Neuron (in vitro differentiated cells): ENCODE results near the gene COPB1.

Experiments used
- H2AFZ ChIP-seq: one replicate; pipeline ENCODE4 v1.6.1; 2013; ENCODE audit warnings: low read depth, mild to moderate bottlenecking, inconsistent platforms, low read length, moderate library complexity
- H3K27me3 ChIP-seq: one replicate; pipeline ENCODE4 v1.6.1; 2013; ENCODE audit warnings: low read length; ENCODE audit not compliant: insufficient read depth
- H3K36me3 ChIP-seq: one replicate; pipeline ENCODE4 v1.6.1; 2013; ENCODE audit warnings: low read length; ENCODE audit not compliant: insufficient read depth
- H3K4me1 ChIP-seq: one replicate; pipeline ENCODE4 v1.6.1; 2013; ENCODE audit warnings: low read length; ENCODE audit not compliant: insufficient read depth
- H3K4me3 ChIP-seq: 2 replicates; pipeline ENCODE4 v1.5.1; 2013; ENCODE audit warnings: mild to moderate bottlenecking, low read length, moderate library complexity
- H3K9me3 ChIP-seq: one replicate; pipeline ENCODE4 v1.6.1; 2013; ENCODE audit warnings: low read length

The COPB1 gene

GRCh38 chr11:14445542-14446530 is 53.8 kb downstream of the COPB1 start:
- H3K4me3 ChIP-seq: no peak overlapping the region

GRCh38 chr11:14444441-14445189 is 55.0 kb downstream of the COPB1 start:
- no peaks in the 10 kb centered on the region for H3K4me1 ChIP-seq
- H2AFZ ChIP-seq: no peak overlapping the region
- H3K36me3 ChIP-seq: no peaks in the 10 kb centered on the region
- no peaks in the 10 kb centered on the region for H3K9me3 ChIP-seq
- H3K4me3 ChIP-seq: no peak overlapping the region
- H3K27me3 ChIP-seq: no peaks in the 10 kb centered on the region

More at GRCh38 chr11:14445542-14446530, 53.8 kb downstream of the COPB1 start:
- no peaks in the 10 kb centered on the region for H3K27me3 ChIP-seq
- no peaks in the 10 kb centered on the region for H3K9me3 ChIP-seq
- no peaks in the 10 kb centered on the region for H3K4me1 ChIP-seq
- no peak overlapping the region for H2AFZ ChIP-seq
- no peaks in the 10 kb centered on the region for H3K36me3 ChIP-seq

GRCh38 chr11:14443638-14444037 is 56.0 kb downstream of the COPB1 start:
- no peaks in the 10 kb centered on the region for H3K9me3 ChIP-seq
- H3K36me3 ChIP-seq: no peaks in the 10 kb centered on the region
- no peak overlapping the region for H2AFZ ChIP-seq
- no peaks in the 10 kb centered on the region for H3K4me1 ChIP-seq
- H3K4me3 ChIP-seq: no peak overlapping the region
- H3K27me3 ChIP-seq: no peaks in the 10 kb centered on the region

- no peaks in the 10 kb centered on the region for H3K36me3 ChIP-seq
- H3K4me3 ChIP-seq: no peak overlapping the region
- no peaks in the 10 kb centered on the region for H3K27me3 ChIP-seq
- H3K9me3 ChIP-seq: no peaks in the 10 kb centered on the region
- no peak overlapping the region for H2AFZ ChIP-seq
- no peaks in the 10 kb centered on the region for H3K4me1 ChIP-seq
These were observed 63.7 kb downstream of the COPB1 start for GRCh38 chr11:14435717-14436512.

- Histone ChIP-seq H3K9me3 (no peaks in the 10 kb centered on the region), H2AFZ (no peak overlapping the region), H3K4me1 (peaks cover 18% of the 10 kb centered on the region), H3K27me3 (no peaks in the 10 kb centered on the region), H3K36me3 (no peaks in the 10 kb centered on the region), H3K4me3 (no peak overlapping the region)
These were observed 74.0 kb downstream of the COPB1 start for GRCh38 chr11:14425621-14426020.

GRCh38 chr11:14424096-14424495 is 75.5 kb downstream of the COPB1 start:
- H3K9me3 ChIP-seq: no peaks in the 10 kb centered on the region
- H3K27me3 ChIP-seq: no peaks in the 10 kb centered on the region
- H3K36me3 ChIP-seq: no peaks in the 10 kb centered on the region
- H2AFZ ChIP-seq: no peak overlapping the region
- peaks cover 18% of the 10 kb centered on the region for H3K4me1 ChIP-seq
- no peak overlapping the region for H3K4me3 ChIP-seq

GRCh38 chr11:14423633-14424032 is 76.0 kb downstream of the COPB1 start:
- H2AFZ ChIP-seq: no peak overlapping the region
- H3K4me3 ChIP-seq: no peak overlapping the region
- H3K36me3 ChIP-seq: no peaks in the 10 kb centered on the region
- peaks cover 18% of the 10 kb centered on the region for H3K4me1 ChIP-seq
- no peaks in the 10 kb centered on the region for H3K9me3 ChIP-seq
- H3K27me3 ChIP-seq: no peaks in the 10 kb centered on the region

- Histone ChIP-seq H3K4me3 (peak overlapping the region; percentile 8), H3K4me1 (peaks cover 21% of the 10 kb centered on the region), H3K27me3 (no peaks in the 10 kb centered on the region), H2AFZ (no peak overlapping the region), H3K36me3 (no peaks in the 10 kb centered on the region), H3K9me3 (no peaks in the 10 kb centered on the region)
These were observed 76.8 kb downstream of the COPB1 start for GRCh38 chr11:14422814-14423182.

GRCh38 chr11:14422052-14422813 is 77.4 kb downstream of the COPB1 start:
- Histone ChIP-seq H3K36me3 (no peaks in the 10 kb centered on the region), H3K27me3 (no peaks in the 10 kb centered on the region), H2AFZ (no peak overlapping the region), H3K4me3 (peak overlapping the region; percentile 8), H3K4me1 (peaks cover 27% of the 10 kb centered on the region), H3K9me3 (no peaks in the 10 kb centered on the region)

- Histone ChIP-seq H2AFZ (no peak overlapping the region), H3K36me3 (no peaks in the 10 kb centered on the region), H3K9me3 (no peaks in the 10 kb centered on the region), H3K4me3 (no peak overlapping the region), H3K4me1 (peaks cover 26% of the 10 kb centered on the region), H3K27me3 (no peaks in the 10 kb centered on the region)
These were observed 79.4 kb downstream of the COPB1 start for GRCh38 chr11:14420223-14420622.

GRCh38 chr11:14418801-14419417 is 80.7 kb downstream of the COPB1 start:
- Histone ChIP-seq H3K9me3 (no peaks in the 10 kb centered on the region), H3K4me3 (no peak overlapping the region), H3K36me3 (no peaks in the 10 kb centered on the region), H3K4me1 (peaks cover 26% of the 10 kb centered on the region), H3K27me3 (no peaks in the 10 kb centered on the region), H2AFZ (no peak overlapping the region)
